GM10847 (cell line): ENCODE results near the gene ADGRL3.

Source experiments
- POLR2A ChIP-seq: IDR thresholded peaks from 2 replicates; pipeline ENCODE4 v1.6.1; 2011; ENCODE audit not compliant: insufficient read length; ENCODE audit errors: extremely low read depth

The ADGRL3 gene

DNA sequence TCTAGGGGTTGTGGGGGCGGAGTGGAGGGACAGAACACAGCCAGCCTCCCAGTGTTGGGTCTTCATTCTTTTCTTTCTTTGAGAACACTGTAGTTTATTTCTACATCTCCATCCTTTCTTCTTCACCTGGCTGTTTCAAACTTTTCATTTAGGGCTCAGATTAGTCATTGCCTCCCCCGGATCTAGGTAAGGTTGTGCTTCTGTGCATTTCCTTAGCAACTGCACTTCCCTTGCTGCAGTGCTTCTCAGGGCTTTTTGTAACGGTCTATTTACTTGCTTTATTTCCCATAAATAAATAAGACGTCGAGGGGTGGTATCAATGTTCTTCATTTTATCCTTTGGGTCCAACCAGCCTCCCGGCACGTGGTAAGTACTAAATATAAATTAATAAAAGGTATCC is 31.3 kb downstream of the ADGRL3 start:
- TF ChIP-seq POLR2A = no peak

DNA sequence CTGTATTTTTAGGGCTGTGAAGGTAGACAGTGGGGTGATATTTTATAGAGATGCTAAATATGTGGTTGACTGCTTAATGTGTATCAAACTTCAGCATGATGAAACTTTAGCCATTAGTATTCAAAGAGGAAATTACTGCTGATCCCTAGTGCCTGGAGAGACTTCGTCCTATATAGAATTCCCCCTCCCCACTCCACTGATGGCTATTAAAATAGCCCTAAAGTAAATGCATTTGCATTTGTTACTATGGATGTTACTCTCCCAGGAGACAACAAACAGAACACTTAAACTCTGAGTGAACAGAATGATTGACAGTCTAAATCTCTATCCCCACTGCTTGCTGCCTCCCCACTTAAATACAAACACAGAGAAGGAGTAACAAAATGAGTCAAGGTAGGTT is 39.1 kb downstream of the ADGRL3 start:
- no peak for TF ChIP-seq POLR2A

DNA sequence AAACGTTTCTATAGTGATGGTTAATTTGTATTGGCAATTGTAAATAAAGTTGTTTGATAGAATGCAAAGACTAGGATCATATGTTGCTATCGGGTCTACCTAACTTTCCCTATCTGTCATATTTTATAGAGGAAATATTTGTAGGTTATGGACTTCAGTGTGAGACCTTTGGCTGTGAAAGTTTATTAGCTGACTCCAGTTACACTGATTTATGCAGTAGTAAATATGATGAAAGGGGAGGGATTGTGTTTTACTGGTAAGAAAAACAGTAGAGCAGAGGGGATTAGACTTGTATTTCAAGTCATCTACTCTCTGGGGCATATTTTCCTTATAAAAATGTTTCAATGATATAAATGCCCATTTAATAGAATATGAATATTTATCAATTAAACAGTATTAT is 43.8 kb downstream of the ADGRL3 start:
- TF ChIP-seq POLR2A = no peak

DNA sequence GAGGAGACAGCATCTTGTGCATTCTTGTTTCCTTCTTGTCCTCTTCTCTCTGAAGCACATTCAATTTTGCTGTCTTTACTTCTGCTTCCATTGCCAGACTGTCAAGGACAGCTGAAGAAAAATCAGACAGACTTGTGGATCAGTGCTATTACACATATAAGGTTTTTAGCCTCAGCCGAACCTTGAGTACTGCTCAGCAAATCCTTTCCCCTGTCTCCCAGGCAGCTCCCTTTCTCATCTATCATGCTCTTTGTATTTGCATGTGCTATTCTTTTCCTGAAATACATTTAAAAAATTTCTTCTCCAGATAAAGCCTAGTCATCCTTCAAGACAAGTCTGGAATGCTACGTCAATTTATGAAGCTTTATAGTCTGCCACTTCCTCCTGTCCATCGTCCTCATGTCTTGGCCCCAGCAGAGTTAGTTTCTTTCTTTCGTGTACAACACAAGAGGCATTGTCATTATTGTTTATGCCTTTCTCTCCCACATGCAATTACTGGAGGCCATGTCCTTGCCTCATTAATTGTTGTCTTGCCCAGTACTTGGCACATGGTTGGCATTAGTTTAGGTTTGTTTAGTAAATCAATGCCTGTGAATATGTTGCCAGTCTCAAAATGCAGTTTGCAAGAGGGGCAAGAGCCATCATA is 45.1 kb downstream of the ADGRL3 start:
- no peak for TF ChIP-seq POLR2A

DNA sequence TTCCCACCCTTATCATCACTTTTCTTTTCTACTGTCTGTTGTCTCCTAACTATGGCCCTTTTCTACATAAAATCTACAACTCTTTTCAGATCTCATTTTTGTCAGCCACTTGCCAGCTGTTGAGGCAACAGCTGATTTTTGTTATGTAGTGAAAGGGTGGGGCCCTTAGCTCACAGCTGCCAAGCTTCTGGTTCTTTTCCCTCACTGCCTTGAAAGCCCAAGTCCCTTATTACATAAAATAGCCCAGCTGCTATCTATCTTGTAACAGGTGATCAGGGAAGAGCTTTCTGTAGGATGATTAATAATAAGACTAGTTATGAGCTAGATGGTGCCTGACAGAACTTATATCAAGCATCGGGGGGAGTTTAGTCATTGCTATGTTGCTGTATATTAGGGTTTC is 45.9 kb downstream of the ADGRL3 start:
- no peak for TF ChIP-seq POLR2A

DNA sequence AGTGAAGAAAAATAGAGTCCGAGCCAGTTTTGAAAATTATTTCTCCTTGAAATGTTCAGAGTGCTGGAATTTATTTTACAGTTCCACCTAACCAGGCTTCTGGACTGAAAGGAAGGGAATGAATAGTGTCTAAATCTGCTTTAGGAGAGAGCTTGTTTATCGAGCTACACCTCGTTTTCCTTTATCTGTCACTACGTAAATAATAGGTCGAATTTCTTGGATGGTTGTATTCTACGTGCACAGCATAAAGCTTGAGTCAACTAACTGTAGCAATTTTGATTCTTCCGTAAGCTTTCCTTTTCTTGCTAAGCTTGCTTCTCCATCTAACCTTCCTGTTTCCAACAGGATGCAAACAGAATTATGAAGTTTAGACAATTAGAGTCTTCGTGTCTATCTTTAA is 48.6 kb downstream of the ADGRL3 start:
- TF ChIP-seq POLR2A = no peak

DNA sequence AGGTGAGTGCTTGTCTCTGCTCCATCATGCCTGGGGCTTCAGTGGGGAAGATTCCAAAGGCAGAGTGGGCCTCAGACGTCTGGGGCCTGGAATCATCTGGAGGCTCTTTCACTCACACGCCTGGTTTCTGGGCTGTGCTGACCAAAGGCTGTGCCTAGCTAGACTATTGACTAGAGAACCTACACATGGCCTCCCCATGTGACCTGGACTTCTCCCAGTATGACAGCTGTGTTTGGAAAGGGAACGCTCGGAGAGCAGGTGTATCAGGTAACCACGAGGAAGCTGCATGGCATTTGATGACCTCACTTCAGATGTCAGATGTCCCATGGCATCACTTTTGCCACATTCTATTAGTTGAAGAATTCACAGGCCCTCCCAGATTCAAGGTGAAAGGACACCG is 51.0 kb downstream of the ADGRL3 start:
- no peak for TF ChIP-seq POLR2A

DNA sequence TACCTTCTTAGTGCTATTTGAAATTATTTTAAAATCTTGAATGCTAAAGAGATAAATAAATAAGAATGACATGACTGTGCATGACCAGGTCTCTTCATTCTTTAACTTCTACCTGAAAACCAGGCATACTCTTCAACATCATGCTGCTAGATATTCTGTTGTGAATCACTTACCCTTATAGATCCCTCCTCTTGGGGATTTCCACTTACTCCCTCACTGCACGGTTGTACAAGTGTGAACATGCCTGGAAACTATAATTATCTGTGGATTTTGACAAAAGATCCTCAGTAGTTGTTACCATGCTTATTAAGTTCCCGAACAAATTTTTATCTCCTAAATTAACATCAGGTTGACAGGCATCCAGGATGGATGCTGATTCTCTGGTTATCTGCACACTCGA is 54.3 kb downstream of the ADGRL3 start:
- no peak for TF ChIP-seq POLR2A

DNA sequence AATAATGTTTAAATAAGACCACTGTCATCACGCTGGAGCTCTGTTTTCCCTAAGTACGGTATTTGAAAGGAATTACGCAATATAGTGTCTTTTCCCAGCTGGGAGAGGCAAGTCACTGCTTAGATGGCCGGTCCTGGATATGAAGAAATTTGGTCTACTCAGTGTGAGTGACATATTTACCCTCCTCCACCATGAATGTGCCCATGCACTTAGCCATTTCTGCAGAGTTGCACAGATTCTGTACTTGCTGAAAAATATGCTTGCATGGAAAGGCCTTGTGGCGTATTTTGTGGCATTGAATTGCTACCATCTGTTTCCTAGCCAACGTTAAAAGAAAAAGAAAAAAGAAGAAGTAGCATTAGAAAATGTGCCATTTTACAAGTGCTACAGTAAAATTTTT is 73.1 kb downstream of the ADGRL3 start:
- no peak for TF ChIP-seq POLR2A

DNA sequence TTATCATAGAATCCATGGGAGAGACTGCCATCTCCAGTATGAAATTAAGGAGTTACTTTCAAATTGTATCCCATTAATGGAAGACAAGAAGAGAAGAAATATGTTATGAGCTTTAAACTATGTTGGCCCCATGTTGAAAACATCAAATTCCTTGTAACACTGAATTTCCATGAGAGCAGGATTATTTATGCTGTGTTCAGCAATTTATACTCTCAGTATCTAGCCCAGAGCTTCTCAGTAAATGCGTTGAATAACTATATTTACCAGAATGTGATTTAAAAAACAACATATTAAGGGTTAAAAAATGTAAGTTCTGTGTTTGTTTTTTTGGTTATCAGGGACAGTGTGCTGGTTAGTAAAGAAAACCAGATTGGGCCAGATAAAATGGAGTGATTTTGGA is 74.2 kb downstream of the ADGRL3 start:
- TF ChIP-seq POLR2A = no peak

DNA sequence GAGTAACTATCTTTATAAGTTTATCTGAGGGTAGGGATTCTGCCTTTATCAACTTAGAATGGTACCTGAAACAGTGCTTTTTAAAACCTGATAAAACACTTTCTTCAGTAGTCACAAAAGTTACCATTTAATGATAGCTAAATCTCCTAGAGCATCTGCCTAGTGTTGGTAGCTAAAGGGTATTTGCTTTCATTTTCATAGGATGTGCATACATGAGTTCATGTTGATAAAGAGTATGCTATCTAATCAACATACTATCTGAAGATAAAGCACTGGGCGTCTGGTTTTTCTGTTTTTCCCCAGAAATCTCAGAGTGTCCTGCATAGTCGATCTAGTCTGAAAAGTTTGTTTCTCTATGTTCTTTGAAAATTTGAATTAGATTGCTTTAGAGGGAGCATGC is 75.1 kb downstream of the ADGRL3 start:
- no peak for TF ChIP-seq POLR2A

DNA sequence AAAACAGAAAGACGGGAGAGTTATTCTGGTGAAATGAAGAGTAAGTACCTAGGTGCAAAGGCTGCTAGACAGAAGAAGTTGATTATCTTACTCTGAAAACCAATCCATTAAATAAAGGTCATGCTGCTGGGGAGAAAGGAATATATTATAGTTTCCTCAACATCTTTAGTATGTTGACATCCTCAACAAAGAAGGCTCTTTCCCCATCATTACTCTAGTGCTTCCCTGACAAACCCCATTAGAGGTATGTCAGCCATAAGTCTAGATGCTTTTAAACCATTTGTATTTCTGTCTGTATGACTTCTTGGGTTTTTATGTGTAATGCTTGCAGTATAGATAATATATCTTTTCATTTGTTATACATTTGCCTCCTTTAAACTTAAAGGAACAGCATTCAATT is 75.9 kb downstream of the ADGRL3 start:
- no peak for TF ChIP-seq POLR2A

DNA sequence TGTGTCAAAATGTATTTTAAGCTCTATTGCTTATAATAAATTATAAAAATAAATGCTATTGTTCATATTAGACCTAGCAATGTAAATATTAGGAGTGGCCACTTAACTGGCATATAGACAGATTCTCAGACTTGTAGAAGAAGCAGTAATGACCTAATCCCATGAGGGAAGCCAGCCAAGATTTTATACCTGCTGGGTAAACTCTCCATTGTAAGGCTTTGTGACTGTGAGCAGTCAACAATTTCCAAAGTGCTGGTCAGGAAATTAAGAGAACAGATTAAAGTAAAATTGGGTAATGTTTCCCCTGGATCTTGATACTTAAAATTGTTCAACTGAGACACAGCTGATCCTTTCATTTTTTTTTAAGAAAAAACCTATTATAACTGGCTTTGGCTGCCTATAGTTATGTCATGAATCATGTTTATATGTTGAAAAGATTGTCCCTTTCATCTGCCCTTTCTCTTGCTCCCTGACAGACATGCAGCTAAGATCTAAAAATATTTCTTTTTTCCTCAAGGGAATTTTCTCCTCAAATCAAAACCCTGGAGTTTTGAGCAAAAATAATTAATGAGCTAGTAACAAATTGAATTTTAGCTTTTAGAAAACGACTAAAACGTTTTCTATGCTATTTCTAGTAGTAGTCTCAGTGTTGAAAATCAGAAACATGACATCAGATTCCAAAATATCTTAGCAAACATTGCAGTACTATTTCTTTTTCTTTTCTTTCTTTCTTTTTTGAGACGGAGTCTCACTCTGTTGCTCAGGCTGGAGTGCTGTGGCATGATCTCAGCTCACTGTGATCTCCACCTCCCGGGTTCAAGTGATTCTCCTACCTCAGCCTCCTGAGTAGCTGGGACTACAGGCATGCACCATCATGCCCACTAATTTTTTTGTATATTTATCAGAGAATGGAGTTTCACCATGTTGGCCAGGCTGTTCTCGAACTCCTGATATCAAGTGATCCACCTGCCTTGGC is 77.9 kb downstream of the ADGRL3 start:
- TF ChIP-seq POLR2A = no peak

DNA sequence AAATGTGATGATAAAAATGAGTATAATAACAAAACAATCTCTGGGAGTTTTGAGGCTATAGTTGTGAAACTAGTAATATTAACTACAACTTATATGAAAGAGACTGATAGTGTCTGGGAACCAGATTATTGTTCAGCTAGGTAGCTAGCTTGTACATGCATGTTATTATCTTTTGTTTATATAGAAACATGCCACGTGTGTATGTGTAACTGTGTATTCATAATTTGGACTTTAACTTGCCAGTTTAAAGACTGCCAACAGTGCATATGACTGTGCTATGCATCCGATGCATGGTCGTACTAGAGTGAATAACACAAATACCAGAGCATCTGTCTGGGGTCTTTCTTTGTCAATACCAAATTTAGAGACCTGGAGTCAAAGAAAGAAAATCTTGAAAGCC is 92.2 kb downstream of the ADGRL3 start:
- TF ChIP-seq POLR2A = no peak

DNA sequence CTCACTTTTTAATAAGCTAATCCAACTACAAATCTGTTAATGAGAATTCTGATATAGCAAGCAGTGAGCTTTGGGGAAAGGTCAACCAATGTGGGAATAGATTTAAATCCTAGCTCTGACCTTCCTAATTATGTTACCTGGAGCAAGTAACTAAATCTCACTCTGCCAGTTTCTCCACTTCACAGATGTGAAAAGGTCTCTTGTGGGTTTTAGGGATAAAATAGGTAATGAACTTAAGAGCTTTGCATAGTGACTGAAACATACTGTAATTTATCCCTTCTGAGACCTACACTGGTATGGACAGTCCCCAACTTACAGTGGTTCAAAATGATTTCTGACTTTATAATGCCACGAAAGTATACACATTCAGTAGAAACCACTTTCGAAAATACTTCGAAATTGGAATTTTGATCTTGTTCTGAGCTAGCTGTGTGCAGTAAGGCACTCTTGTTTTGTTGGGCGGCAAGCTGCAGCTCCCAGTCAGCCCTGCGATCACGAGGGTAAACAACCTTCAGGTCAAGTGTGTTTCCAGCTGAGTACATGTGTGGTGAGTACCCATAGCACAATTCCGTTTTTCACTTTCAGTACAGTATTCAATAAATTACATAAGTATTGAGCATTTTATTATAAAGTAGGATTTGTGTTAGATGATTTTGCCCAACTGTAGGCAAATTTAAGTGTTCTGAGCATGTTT is 93.7 kb downstream of the ADGRL3 start:
- TF ChIP-seq POLR2A = no peak

DNA sequence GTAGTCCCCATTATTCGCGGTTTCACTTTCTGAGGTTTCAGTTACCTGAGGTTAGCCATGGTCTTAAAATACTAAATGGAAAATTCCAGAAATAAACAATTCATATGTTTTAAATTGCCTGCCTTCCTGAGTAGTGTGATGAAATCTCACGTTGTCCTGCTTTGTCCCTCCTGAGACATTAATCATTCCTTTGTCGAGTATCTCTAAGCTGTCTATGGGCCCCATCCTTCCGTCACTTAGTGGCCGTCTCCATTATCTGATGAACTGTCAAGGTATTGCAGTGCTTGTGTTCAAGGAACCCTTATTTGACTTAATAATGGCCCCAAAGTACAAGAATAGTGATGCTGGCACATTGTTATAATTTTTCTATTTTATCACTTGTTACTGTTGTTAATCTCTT is 94.8 kb downstream of the ADGRL3 start:
- TF ChIP-seq POLR2A = no peak

DNA sequence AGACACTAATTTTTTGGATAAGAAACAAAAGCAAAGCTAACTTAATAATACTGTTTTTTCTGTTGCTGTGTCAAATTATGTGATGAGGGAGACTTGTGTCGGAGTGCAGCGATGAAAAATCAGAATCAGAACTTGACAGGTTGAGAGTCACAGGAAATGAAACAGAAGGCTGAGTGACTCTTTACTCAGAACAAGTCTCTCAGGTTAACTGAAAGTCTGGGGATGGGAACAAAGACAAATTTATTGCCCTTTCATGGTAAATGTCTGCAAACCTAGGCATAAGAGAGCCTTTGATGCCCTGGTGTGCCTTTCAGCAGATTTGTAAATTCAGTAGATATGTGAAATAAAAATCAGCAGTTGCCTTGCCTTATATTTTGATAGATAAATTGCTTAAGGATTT is 96.0 kb downstream of the ADGRL3 start:
- no peak for TF ChIP-seq POLR2A
